ENCODE measurements around the gene RLN3.

DNA sequence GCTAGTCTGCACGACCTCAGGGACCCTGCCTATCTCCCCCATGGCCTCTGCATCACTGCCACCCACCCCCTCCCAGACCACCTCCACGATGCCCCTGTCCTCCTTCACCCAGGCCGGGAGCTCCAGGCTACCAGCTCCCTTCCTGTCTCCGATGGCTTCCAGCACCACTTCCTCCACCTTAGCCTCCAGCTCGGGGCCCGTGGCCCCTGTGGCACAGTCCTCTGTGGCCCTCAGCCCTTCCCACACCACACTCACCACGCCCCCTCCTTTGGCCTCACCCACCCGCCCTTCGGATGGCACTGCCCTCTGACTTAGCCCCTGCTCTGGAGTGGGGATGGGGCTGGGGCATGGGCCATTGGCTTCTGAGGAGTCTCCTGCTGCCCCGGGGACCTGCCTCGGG is 26.8 kb downstream of the RLN3 start:
- TF ChIP-seq, protein P1, sequence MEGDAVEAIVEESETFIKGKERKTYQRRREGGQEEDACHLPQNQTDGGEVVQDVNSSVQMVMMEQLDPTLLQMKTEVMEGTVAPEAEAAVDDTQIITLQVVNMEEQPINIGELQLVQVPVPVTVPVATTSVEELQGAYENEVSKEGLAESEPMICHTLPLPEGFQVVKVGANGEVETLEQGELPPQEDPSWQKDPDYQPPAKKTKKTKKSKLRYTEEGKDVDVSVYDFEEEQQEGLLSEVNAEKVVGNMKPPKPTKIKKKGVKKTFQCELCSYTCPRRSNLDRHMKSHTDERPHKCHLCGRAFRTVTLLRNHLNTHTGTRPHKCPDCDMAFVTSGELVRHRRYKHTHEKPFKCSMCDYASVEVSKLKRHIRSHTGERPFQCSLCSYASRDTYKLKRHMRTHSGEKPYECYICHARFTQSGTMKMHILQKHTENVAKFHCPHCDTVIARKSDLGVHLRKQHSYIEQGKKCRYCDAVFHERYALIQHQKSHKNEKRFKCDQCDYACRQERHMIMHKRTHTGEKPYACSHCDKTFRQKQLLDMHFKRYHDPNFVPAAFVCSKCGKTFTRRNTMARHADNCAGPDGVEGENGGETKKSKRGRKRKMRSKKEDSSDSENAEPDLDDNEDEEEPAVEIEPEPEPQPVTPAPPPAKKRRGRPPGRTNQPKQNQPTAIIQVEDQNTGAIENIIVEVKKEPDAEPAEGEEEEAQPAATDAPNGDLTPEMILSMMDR (IDR thresholded peaks at IDR 0.05; ENCODE audit: borderline replicate concordance, extremely low read depth, low read length, poor library complexity, severe bottlenecking) = no peak
- TF ChIP-seq EZH2 (IDR thresholded peaks at IDR 0.05; ENCODE audit: borderline replicate concordance, low read depth, low read length, severe bottlenecking) = no peak
